ENCODE data around the gene TCFL5.

- TF ChIP-seq CTCF (IDR thresholded peaks at IDR 0.05) = no peak
- TF ChIP-seq EP300 (IDR thresholded peaks at IDR 0.05) = no peak
- TF ChIP-seq POLR2A (IDR thresholded peaks at IDR 0.05; ENCODE audit: low read depth) = no peak
- TF ChIP-seq POLR2AphosphoS5 (IDR thresholded peaks at IDR 0.05) = no peak
Observed at GRCh38 chr20:62859721-62860120, 1.9 kb downstream of the TCFL5 start.
